ENCODE results near the gene SHB.

- TF ChIP-seq CTCF (IDR thresholded peaks at IDR 0.05; ENCODE audit: low read depth, low read length) (no peak), EZH2phosphoT487 (IDR thresholded peaks at IDR 0.05; ENCODE audit: low read depth) (no peak)
Measured at GRCh38 chr9:38008168-38009034, 60.6 kb downstream of the SHB start.
